ENCODE measurements around the gene SAMD1.

SAMD1 gene

GRCh38 chr19:14119644-14120496 is 29.3 kb upstream of the SAMD1 start:
- no peak overlapping the region for H3K9ac ChIP-seq (ENCODE audit: low read depth, low read length)
- peaks cover 10% of the 10 kb centered on the region; the same call in 1 of the 2 replicates for H3K4me1 ChIP-seq (ENCODE audit: insufficient read depth, low read length)
- H3K4me3 ChIP-seq (ENCODE audit: low read length): no peak overlapping the region
- H3K9me3 ChIP-seq (ENCODE audit: insufficient read depth, low read depth, low read length): no peaks in the 10 kb centered on the region
- H3K36me3 ChIP-seq (ENCODE audit: insufficient read depth, low read depth, low read length): peaks cover 23% of the 10 kb centered on the region
- H3K27ac ChIP-seq (ENCODE audit: low read length): no peak overlapping the region
- H3K27me3 ChIP-seq (ENCODE audit: insufficient read depth, low read length): no peaks in the 10 kb centered on the region

- Histone ChIP-seq H3K27me3 (ENCODE audit: insufficient read depth, low read length) (no peaks in the 10 kb centered on the region), H3K4me3 (ENCODE audit: low read length) (peak overlapping the region; percentile 69), H3K9me3 (ENCODE audit: insufficient read depth, low read depth, low read length) (no peaks in the 10 kb centered on the region), H3K9ac (ENCODE audit: low read depth, low read length) (no peak overlapping the region), H3K27ac (ENCODE audit: low read length) (no peak overlapping the region), H3K4me1 (ENCODE audit: insufficient read depth, low read length) (peaks cover 10% of the 10 kb centered on the region; the same call in 1 of the 2 replicates), H3K36me3 (ENCODE audit: insufficient read depth, low read depth, low read length) (peaks cover 16% of the 10 kb centered on the region)
Observed at GRCh38 chr19:14119146-14119545, 28.6 kb upstream of the SAMD1 start.

GRCh38 chr19:14118165-14119051 is 27.9 kb upstream of the SAMD1 start:
- peak overlapping the region; percentile 52 for H3K27ac ChIP-seq (ENCODE audit: low read length)

GRCh38 chr19:14117668-14118164 is 27.2 kb upstream of the SAMD1 start, which contains the start of gene PRKACA:
Gene PRKACA (minus strand): TSS chr19:14117762. CDS start chr19:14117547, 215 bp downstream.
- peaks cover 13% of the 10 kb centered on the region; the same call in 1 of the 2 replicates for H3K36me3 ChIP-seq (ENCODE audit: insufficient read depth, low read depth, low read length)
- H3K4me3 ChIP-seq (ENCODE audit: low read length): peak within 1 kb of the TSS; percentile 75
- peak within 1 kb of the TSS; percentile 76; the same call in 1 of the 2 replicates for H3K9ac ChIP-seq (ENCODE audit: low read depth, low read length)
- peaks cover 14% of the 10 kb centered on the region; the same call in 1 of the 2 replicates for H3K4me1 ChIP-seq (ENCODE audit: insufficient read depth, low read length)
- no peaks in the 10 kb centered on the region for H3K9me3 ChIP-seq (ENCODE audit: insufficient read depth, low read depth, low read length)
- no peaks in the 10 kb centered on the region for H3K27me3 ChIP-seq (ENCODE audit: insufficient read depth, low read length)
- H3K27ac ChIP-seq (ENCODE audit: low read length): peak within 1 kb of the TSS; percentile 52

More at GRCh38 chr19:14118165-14119051, 27.9 kb upstream of the SAMD1 start:
- peaks cover 11% of the 10 kb centered on the region; the same call in 1 of the 2 replicates for H3K4me1 ChIP-seq (ENCODE audit: insufficient read depth, low read length)
- H3K4me3 ChIP-seq (ENCODE audit: low read length): peak overlapping the region; percentile 69
- peak overlapping the region; percentile 76; the same call in 1 of the 2 replicates for H3K9ac ChIP-seq (ENCODE audit: low read depth, low read length)
- peaks cover 13% of the 10 kb centered on the region; the same call in 1 of the 2 replicates for H3K36me3 ChIP-seq (ENCODE audit: insufficient read depth, low read depth, low read length)
- H3K9me3 ChIP-seq (ENCODE audit: insufficient read depth, low read depth, low read length): no peaks in the 10 kb centered on the region
- no peaks in the 10 kb centered on the region for H3K27me3 ChIP-seq (ENCODE audit: insufficient read depth, low read length)

GRCh38 chr19:14116918-14117578 is 26.5 kb upstream of the SAMD1 start:
- H3K9ac ChIP-seq (ENCODE audit: low read depth, low read length): peak overlapping the region; percentile 41; the same call in 1 of the 2 replicates
- H3K4me1 ChIP-seq (ENCODE audit: insufficient read depth, low read length): peaks cover 14% of the 10 kb centered on the region; the same call in 1 of the 2 replicates
- H3K27me3 ChIP-seq (ENCODE audit: insufficient read depth, low read length): no peaks in the 10 kb centered on the region
- H3K4me3 ChIP-seq (ENCODE audit: low read length): peak overlapping the region; percentile 75
- no peaks in the 10 kb centered on the region for H3K9me3 ChIP-seq (ENCODE audit: insufficient read depth, low read depth, low read length)
- H3K27ac ChIP-seq (ENCODE audit: low read length): no peak overlapping the region
- H3K36me3 ChIP-seq (ENCODE audit: insufficient read depth, low read depth, low read length): peaks cover 13% of the 10 kb centered on the region; the same call in 1 of the 2 replicates

GRCh38 chr19:14116525-14116917 is 26.0 kb upstream of the SAMD1 start:
- Histone ChIP-seq H3K9me3 (ENCODE audit: insufficient read depth, low read depth, low read length) (no peaks in the 10 kb centered on the region), H3K36me3 (ENCODE audit: insufficient read depth, low read depth, low read length) (peaks cover 12% of the 10 kb centered on the region; the same call in 1 of the 2 replicates), H3K9ac (ENCODE audit: low read depth, low read length) (peak overlapping the region; percentile 24; the same call in 1 of the 2 replicates), H3K27ac (ENCODE audit: low read length) (no peak overlapping the region), H3K4me3 (ENCODE audit: low read length) (peak overlapping the region; percentile 75), H3K27me3 (ENCODE audit: insufficient read depth, low read length) (no peaks in the 10 kb centered on the region), H3K4me1 (ENCODE audit: insufficient read depth, low read length) (peaks cover 14% of the 10 kb centered on the region; the same call in 1 of the 2 replicates)

GRCh38 chr19:14115756-14116155 is 25.2 kb upstream of the SAMD1 start:
- H3K4me3 ChIP-seq (ENCODE audit: low read length): no peak overlapping the region
- H3K36me3 ChIP-seq (ENCODE audit: insufficient read depth, low read depth, low read length): 0 out of 2 replicates have a peak, but pooled peaks cover 5% of the 10 kb centered on the region
- H3K27ac ChIP-seq (ENCODE audit: low read length): no peak overlapping the region
- H3K4me1 ChIP-seq (ENCODE audit: insufficient read depth, low read length): peaks cover 14% of the 10 kb centered on the region; the same call in 1 of the 2 replicates
- no peaks in the 10 kb centered on the region for H3K9me3 ChIP-seq (ENCODE audit: insufficient read depth, low read depth, low read length)
- no peaks in the 10 kb centered on the region for H3K27me3 ChIP-seq (ENCODE audit: insufficient read depth, low read length)
- H3K9ac ChIP-seq (ENCODE audit: low read depth, low read length): no peak overlapping the region

- no peak overlapping the region for H3K9ac ChIP-seq (ENCODE audit: low read depth, low read length)
- peaks cover 14% of the 10 kb centered on the region; the same call in 1 of the 2 replicates for H3K4me1 ChIP-seq (ENCODE audit: insufficient read depth, low read length)
- H3K27me3 ChIP-seq (ENCODE audit: insufficient read depth, low read length): no peaks in the 10 kb centered on the region
- H3K9me3 ChIP-seq (ENCODE audit: insufficient read depth, low read depth, low read length): no peaks in the 10 kb centered on the region
- H3K4me3 ChIP-seq (ENCODE audit: low read length): no peak overlapping the region
- H3K36me3 ChIP-seq (ENCODE audit: insufficient read depth, low read depth, low read length): 0 out of 2 replicates have a peak, but pooled peaks cover under 1% of the 10 kb centered on the region
- H3K27ac ChIP-seq (ENCODE audit: low read length): no peak overlapping the region
Observed at GRCh38 chr19:14114854-14115253, 24.3 kb upstream of the SAMD1 start.

GRCh38 chr19:14114439-14114838 is 23.9 kb upstream of the SAMD1 start:
- Histone ChIP-seq H3K9ac (ENCODE audit: low read depth, low read length) (no peak overlapping the region), H3K4me1 (ENCODE audit: insufficient read depth, low read length) (peaks cover 14% of the 10 kb centered on the region; the same call in 1 of the 2 replicates)

GRCh38 chr19:14113762-14114414 is 23.3 kb upstream of the SAMD1 start:
- H3K4me3 ChIP-seq (ENCODE audit: low read length): no peak overlapping the region

More at GRCh38 chr19:14114439-14114838, 23.9 kb upstream of the SAMD1 start:
- Histone ChIP-seq H3K4me3 (ENCODE audit: low read length) (no peak overlapping the region), H3K27me3 (ENCODE audit: insufficient read depth, low read length) (no peaks in the 10 kb centered on the region), H3K27ac (ENCODE audit: low read length) (no peak overlapping the region), H3K9me3 (ENCODE audit: insufficient read depth, low read depth, low read length) (no peaks in the 10 kb centered on the region), H3K36me3 (ENCODE audit: insufficient read depth, low read depth, low read length) (no peaks in the 10 kb centered on the region)

More at GRCh38 chr19:14113762-14114414, 23.3 kb upstream of the SAMD1 start:
- Histone ChIP-seq H3K9ac (ENCODE audit: low read depth, low read length) (no peak overlapping the region; the same call in 1 of the 2 replicates), H3K27ac (ENCODE audit: low read length) (no peak overlapping the region), H3K9me3 (ENCODE audit: insufficient read depth, low read depth, low read length) (no peaks in the 10 kb centered on the region), H3K27me3 (ENCODE audit: insufficient read depth, low read length) (no peaks in the 10 kb centered on the region), H3K36me3 (ENCODE audit: insufficient read depth, low read depth, low read length) (no peaks in the 10 kb centered on the region), H3K4me1 (ENCODE audit: insufficient read depth, low read length) (peaks cover 12% of the 10 kb centered on the region; the same call in 1 of the 2 replicates)
